HFF-Myc (cell line): Measurements from ENCODE around the gene BDNF.
"Not testable (repeated sequence)": the region's sequence is repeated elsewhere in the genome, so short reads cannot be mapped to it uniquely, and the experiment has no call there.

ENCODE experiments used
- DNase-seq: peaks from one replicate; pipeline ENCODE4 v3.0.0-alpha.2; 2011; ENCODE audit warnings: low read depth; ENCODE audit errors: extremely low read depth
- H3K4me3 ChIP-seq: replicated peaks from 2 replicates; pipeline ENCODE4 v1.5.1; 2011; ENCODE audit warnings: low read depth, mild to moderate bottlenecking, control low read depth, low read length
- CTCF ChIP-seq: IDR thresholded peaks from 2 replicates; pipeline ENCODE4 v1.5.1; 2012; ENCODE audit warnings: mild to moderate bottlenecking, low read depth, low read length, control low read depth; ENCODE audit errors: missing control alignments

BDNF gene

DNA sequence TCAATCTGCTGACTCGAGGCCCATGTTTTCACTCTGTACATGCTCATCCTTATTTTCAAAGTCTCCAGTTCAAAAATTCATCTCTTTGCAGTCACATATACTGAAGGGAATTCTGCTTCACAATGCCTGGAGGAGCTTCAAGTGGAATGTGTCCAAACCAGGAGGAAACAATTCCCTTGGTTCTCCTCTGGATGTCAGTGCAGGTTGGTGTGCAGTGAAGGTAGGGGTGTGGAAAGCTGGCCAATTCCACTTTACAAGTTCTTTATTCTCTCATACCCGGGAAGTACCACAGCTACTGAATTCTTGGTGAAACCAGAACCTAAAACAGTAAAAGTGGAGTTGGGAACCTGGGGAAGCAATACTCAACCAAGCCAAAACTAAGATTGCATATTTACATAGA lies 57.3 kb downstream of the BDNF start:
- DNase-seq: no peak
- TF ChIP-seq CTCF: peak; percentile 3
- no peak overlapping the region for H3K4me3 ChIP-seq

- no peak overlapping the region for H3K4me3 ChIP-seq
- no peak for TF ChIP-seq CTCF
- no peak for DNase-seq
These were observed 59.3 kb downstream of the BDNF start for GRCh38 chr11:27640954-27641353.

- TF ChIP-seq CTCF: no peak
- no peak overlapping the region for H3K4me3 ChIP-seq
These were observed 64.7 kb downstream of the BDNF start for GRCh38 chr11:27635567-27636037.

DNA sequence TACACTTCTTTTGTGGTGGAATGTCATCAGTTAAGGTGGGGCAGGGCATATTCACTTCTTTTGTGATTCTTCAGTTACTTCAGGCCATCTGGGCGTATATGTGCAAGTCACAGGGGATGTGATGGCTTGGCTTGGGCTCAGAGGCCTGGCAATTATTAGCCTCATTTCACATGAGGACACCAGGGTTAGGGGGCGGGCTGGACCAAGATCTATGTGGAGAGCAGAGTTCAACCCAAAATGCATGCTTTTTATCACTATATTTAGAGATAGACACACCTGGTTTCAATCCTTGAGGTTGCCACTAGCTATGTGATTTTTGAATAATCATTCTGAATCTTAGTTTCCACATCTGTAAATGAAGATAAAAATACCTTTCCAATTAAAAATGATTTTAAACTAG lies 65.5 kb downstream of the BDNF start:
- DNase-seq, H3K4me3 ChIP-seq: not testable (repeated sequence)

More at GRCh38 chr11:27635567-27636037, 64.7 kb downstream of the BDNF start:
- DNase-seq: peak; percentile 25

DNA sequence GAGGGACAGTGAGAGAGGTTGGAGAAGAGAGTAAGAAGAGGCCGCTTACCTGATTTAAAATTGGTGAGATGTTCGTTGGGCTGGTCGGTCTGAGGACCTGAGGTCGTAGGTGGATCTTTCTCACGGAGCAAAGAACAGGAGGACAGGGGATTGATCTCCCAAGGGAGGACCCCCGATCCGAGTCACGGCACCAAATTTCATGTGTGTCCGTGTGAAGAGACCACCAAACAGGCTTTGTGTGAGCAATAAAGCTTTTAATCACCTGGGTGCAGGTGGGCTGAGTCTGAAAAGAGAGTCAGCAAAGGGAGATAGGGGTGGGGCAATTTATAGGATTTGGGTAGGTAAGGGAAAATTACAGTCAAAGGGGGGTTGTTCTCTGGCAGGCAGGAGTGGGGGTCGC lies 66.0 kb downstream of the BDNF start:
- H3K4me3 ChIP-seq, DNase-seq: not testable (repeated sequence)

- DNase-seq, H3K4me3 ChIP-seq: not testable (repeated sequence)
These were observed 71.2 kb downstream of the BDNF start for GRCh38 chr11:27629023-27629422.

DNA sequence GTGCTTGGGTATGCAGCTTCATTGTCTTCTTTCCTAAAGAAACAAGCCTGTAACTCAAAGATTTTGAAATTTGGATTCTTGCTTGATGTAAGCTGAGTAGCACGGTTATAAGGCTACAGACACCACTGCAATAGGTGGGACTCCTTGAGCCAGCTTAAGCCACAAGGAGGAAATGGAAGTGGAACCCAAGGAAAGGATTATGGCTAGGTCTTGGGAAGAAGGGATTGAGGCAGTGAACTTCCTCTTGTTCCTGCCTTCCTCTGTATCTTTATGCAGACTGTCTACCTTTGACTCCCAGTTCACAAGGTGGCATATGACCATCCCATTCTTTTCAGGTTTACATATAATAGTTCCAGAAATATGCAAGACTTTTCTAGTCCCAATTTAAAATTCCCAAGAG lies 72.3 kb downstream of the BDNF start:
- TF ChIP-seq CTCF: no peak
- H3K4me3 ChIP-seq: no peak overlapping the region
- DNase-seq: no peak

DNA sequence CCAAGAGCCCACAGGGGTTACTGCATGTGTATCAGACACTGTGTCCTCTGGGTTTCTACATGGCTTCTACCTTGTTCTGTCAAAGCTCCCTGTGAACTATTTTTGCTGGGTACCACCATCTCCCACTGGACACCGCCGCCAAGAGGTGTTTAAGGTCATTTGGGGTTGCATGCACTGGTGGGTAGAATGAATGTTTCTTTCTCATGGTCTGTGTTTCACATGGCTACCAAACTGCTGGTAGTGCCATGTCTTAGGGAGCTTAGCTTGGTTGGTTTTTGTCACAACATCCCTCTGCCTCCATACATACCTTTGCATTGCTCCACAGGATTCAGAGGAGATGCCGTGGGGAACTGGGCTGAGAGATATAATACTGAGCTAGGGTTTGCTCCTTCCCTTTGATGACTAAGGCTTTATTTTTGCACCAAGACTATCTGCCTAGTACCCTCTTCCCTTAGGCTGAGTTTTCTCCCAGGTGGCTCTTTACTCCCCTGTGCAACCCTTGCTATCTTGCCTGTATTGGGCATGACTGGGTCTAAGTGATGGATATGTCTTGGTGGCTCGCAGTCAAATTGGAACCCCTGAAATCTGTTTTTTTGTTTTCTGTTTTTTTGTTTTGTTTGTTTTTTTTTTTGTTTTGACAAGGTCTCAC lies 73.2 kb downstream of the BDNF start:
- H3K4me3 ChIP-seq: no peak overlapping the region
- no peak for DNase-seq
- no peak for TF ChIP-seq CTCF
